ENCODE measurements around the gene CYGB. TPM values are rescaled to one million over a fixed set of nuclear protein-coding genes. Genes with fewer than 3 reads are reported as not detected.
A peak's percentile ranks its signal among the peaks of the same experiment; 100 is the strongest.
"Not testable (repeated sequence)": the region's sequence is repeated elsewhere in the genome, so short reads cannot be mapped to it uniquely, and the experiment has no call there.

CYGB gene
- total RNA-seq, 1 donor from 2014 or later = 6.9 TPM

GRCh38 chr17:76538281-76538931 is 897 bp upstream of the CYGB start:
- DNase-seq = no peak

GRCh38 chr17:76537288-76537577 is 276 bp downstream of the CYGB start:
- DNase-seq = no peak

GRCh38 chr17:76536511-76537287 is 810 bp downstream of the CYGB start:
- DNase-seq = no peak

DNA sequence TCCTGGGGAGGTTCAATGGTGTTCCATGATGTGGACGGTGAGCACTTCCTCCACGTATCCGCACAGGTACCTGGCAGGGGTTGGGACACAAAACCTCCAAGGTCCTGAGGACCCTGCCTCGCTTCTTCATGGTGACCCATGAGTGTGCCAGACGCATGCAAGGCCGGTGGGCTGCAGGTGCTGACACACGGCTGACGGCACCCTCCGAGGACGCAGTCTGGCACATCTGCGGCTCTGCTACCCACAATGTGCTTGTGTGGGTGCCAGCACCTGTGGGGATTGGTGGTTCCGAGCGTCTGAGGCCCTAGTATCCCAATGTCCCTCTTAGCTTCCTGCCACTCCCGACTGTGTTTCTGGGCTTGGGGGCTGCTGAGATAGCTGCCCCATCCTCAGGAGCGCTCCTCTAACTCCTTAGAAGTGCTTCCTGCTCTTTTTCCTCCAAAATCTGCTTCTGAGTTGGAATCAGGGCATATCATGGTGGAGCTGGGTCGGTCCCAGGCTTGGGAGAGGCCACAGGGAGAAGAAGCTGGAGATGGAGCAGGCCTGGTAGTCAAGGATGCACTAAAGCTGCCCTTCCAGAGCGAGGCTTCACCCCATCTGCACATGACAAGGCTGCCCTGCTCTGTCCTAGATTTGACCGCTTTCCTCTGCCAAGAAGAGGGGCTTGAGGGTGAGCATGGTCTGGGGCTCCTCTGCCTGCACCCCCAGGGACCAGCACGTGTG is 1.6 kb downstream of the CYGB start:
- DNase-seq = no peak

GRCh38 chr17:76534831-76535732 is 2.4 kb downstream of the CYGB start:
- DNase-seq = no peak

DNA sequence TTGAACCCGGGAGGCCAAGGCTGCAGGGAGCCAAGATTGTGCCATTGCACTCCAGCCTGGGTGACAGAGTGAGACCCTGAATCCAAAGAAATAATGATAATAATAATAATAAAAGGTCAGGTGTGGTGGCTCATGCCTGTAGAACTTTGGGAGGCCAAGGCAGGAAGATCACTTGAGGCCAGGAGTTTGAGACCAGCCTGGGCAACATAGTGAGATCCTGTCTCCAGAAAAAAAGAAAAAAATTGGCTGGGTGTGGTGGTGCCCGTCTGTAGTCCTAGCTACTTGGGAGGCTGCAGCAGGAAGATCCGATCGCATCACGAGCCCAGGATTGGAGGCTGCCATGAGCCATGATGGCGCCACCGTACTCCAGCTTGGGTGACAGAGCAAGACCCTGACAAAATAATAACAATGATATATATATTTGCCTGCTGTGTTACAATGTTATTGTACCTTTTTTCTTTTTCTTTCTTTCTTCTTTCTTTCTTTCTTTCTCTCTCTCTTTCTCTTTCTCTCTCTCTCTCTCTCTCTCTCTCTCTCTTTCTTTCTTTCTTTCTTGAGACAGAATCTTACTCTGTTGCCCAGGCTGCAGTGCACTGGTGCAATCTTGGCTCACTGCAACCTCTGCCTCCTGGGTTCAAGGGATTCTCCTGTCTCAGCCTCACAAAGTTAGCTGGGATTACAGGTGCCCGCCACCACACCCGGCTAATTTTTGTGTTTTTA is 3.7 kb downstream of the CYGB start:
- DNase-seq = not testable (repeated sequence)

DNA sequence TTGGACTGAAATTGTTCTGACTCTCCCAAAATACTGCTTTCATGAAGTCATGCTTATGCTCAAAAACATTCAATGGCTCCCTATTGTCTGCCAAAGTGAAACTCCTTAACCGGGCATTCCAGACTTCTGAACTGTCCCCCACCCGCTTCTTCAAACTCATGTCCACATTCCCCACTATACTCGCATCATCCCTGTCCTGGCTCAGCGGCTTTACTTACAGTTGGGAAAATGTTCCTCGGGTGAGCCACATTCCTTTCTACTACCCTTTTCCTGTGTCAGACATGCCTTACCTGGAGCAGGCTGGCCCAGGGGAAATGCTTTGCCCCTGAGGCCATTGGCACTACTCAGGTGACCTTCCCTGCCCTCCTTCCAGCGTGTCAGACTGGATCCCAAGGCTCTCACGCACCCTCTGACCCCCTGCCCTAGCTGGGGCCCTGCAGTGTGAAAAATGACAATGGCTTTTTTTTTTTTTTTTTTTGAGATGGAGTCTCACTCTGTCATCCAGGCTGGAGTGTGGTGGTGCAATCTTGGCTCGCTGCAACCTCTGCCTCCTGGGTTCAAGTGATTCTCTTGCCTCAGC is 5.3 kb downstream of the CYGB start:
- DNase-seq = no peak

DNA sequence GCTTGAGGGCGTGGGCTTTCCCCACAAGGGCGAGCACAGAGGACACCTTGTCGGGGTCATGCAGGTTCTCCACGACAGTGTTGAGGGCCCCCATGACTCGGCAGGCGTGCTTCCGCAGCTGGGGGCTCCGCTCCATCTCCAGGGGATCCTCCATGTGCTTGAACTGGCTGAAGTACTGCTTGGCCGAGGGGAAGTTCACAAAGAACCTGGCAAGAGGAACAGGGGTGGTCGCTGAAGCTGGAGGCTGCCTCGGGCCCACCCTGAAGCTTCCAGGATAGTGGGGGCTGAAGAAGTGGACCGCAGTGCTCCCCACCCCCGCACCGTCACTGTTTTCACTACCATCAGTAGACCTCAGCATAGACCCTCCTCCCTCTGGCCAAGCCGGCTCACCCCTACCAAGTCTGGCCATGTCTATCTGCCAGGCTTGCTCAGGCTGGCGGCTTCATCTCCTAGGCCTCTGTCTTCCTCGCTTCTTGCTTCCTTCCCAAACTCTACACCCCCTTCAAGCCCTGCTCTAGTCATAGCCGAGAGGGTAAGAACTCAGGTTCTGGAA is 5.9 kb downstream of the CYGB start:
- DNase-seq = no peak

DNA sequence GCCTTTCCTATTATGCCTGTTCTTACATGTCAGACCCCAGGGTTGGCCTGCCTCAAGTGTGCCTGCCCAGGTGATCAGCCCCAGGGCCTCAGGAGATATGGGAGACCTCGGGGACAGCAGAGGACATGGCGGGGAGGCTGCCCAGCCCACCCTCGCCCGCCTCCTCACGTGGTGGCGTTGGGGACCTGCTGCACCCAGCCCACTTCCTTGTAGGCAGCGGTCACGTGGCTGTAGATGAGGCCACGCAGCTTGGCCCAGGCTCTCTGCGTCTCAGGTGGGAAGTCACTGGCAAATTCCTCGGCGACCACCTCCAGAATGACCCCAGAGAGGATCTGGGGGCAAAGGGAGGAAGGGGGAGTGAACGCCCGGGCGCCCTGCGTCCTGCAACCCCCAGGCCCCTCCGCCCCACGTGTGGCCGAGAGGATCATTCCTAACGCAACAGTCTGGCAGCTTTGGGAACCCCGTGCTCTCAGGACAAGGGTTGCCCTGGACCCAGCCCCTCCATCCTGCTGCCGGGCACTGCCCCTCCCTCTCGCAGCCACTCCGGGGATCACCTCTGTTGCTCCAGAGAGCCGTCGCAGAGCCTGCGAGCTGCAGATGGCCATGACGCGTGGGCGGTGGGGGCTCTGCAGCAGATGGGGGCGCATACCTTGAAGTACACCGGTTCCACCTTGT is 6.6 kb downstream of the CYGB start:
- no peak for DNase-seq

DNA sequence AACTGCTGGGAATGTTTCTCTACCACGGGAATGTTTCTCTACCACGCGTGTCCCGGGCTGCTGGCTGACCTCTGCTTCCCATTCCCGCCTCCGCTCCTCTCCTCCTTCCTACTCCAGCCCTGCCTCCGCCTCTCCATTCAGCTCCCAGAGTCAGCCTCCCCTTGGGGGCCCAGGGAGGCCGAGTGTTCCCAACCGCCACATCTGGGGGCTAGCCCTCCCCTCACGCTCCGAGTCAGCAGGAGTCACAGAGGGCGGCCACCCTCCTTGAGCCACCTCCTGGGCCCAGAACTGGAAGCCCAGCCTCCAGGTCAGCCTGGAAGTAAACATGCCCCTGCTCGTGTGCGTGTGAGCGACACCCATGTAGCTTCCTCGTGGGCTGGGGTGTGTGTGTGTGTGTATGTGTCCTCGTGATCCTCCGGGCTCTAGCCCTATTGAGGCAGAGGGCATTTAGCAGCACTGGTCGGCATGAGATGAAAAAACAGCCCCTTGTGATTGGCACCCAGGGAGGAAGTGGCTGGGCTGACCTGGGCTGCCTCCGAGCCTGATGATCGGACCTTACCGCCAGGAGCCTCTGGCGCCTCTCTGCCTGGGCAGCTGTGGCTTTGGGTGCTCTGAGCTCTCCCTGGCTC is 7.3 kb downstream of the CYGB start:
- DNase-seq = peak; percentile 89

- peak; percentile 92 for DNase-seq
Observed at GRCh38 chr17:76529224-76530094, 8.1 kb downstream of the CYGB start.

- DNase-seq = no peak
Observed at GRCh38 chr17:76528528-76529223, 8.8 kb downstream of the CYGB start.

GRCh38 chr17:76528156-76528527 is 9.4 kb downstream of the CYGB start:
- no peak for DNase-seq

- no peak for DNase-seq
Observed at GRCh38 chr17:76527430-76528111, 9.9 kb downstream of the CYGB start.

- not testable (repeated sequence) for DNase-seq
Observed at GRCh38 chr17:76527016-76527415, 10.5 kb downstream of the CYGB start.

GRCh38 chr17:76525513-76525833 is 12.0 kb downstream of the CYGB start:
- DNase-seq = not testable (repeated sequence)

DNA sequence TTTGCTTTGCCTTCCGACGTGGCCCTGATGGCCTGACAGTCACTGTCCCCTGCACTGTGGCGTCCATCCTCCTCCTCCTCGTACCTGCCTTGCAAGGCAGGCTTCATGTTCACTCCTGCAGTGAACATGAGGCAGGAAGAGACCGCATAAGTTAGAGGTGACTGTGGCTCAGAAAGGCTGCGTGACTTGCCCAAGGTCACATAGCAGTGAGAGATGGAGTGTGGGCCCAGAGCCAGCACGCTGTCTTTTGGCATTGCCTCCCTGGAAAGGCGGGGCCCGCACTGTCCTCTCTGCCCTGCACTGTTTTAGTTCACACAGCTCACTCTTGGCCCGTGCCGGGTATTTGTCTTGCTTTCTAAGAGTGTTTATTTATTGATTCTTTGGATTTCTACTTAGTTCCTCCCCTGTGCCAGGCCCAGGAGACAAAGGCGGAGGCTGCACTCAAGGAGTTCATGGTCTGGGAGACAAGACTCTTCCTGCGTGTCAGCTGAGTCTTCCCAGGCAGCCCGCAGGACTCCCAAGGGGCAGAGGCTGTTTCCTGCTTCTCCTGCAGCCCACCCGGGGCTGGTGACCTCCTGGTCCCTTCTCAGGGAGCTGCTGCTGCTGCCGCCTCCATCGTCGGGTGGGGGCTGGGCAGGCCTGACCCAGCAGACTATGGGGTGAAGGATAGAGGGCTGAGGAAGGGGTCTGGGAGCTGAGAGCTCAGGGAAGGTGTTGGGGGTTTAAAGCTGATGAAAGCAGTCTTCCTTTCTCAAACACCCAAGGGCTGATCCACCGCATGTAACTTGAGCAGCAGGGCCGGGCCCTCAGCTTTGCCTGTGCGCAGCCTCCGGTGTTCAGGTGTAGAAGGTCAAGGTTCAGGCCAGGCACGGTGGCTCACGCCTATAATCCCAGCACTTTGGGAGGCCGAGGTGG is 12.7 kb downstream of the CYGB start:
- DNase-seq = no peak

Measured in skin of body (tissue), 2 donors.